GM19463 (cell line): ENCODE results near the gene FAAP20.

ENCODE experiments used
- ATAC-seq: cut with Tn5 transposase; IDR thresholded peaks from one replicate; pipeline ENCODE4 v1.9.1; 2021; ENCODE audit warnings: mild to moderate bottlenecking, moderate library complexity; ENCODE audit not compliant: unreplicated experiment

Gene FAAP20

DNA sequence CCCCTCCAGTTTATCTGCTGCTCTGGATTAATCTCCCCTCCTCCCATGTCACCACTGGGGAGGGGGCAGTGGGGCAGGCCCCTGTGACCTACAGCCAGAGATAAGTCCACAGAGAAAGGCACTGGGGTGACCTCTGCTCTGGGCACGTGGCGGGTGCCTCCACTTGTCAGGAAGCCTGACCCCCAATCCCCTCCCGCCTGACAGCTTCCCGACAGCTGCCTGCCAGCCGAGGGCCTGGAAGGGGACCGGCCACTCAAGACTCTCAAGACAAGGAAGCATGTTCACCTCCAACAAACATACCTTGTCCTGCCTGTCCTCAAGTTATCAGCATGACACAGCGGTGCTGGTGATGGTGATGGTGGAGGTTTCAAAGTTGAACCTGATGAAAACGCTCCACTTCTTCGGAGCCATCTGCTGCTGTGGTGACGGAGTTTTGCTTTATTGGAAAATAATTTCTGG is 3.2 kb upstream of the FAAP20 start:
- ATAC-seq = no peak

DNA sequence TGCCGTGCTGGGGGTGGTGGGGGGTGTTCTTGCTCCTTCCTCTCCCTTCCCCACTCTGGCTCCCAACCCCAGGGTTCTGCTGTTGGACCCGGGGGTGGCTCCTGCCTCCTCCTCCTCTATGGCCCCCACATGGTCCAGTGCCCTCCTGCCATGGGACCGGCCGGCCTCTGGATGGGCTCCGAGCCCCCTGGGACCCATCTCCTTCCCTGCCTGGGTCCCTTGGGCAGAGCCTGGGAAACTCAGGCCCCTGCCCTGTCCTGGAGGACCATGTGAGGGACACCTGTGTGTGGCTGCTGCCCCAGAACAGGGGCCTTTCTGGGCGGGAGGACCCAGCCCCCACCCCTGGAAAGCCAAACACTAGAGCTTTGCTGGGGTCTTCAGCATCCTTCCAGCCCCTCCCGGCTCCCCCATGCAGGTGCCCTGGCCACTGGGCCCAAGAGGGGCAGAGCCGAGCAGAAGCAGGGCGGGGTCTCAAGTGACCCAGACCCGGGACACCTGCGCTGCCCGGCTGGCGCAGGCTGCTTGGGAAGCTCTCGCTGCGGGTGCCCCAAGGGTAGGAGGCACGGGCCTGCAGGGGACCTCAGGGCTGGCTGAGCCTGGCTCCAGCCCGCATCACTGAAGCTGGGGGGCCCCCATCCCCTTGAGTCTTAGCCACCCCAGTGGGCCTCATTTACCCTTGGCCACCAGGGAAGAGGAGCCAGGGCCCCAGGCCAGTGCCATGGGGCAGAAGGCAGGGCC is 2.5 kb upstream of the FAAP20 start:
- no peak for ATAC-seq

DNA sequence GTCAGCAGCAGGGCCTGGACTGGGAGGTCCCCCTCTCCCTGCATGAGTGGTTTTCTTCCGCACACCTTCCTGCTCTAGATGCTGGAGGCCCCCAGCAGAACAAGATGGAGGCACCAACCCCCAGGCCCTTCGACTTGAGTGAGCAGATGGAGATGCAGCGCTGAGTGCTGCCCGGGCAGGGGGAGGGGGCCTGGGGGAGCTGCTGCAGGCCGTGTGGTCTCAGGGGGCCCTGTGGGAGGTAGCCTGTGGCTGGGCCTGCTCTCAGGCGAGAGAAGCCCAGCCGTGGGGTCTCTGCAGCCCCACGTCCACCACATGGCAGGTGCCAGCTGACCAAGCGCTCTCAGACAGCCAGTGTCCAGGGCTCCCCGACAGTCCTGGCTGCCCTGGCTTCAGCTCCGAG is 1.2 kb upstream of the FAAP20 start:
- no peak for ATAC-seq

DNA sequence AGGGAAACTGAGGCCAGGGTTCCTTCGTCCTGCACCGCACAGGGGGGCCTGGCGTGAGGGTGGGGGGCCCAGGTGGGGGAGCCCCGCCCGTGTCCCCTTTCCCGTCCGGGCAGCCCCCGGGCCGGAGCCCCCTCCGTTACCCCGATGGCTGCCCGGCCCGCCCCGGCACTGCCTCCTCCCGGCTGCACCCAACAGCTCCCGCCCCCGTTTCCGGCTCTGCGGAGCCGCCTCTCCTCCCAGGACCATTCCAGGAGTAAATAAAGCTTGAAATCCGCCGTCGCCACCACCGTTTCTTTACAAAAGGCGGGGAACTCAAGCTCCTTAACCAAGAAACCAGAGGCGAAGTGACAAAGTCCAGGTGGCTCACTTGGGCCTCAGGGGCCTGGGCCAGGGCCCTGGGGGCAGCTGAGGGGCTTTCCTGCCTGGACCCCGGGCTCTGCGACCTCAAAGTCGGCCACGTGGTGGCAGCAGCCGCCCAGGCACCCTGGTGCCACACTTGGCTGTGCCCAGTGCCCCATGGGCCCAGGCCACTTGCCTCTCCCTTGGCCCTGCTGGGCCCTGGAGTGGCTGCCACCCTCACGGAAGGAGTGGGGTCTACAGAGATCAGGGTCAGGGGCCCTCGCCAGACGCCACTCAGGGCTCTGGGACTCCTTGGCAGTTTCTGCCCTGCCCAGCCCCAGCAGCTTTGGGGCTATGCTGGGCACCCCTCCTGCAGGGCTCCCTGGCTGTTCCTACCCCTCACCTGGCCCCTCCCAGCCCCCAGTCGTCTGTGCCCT is 514 bp upstream of the FAAP20 start:
- peak; percentile 67 for ATAC-seq

DNA sequence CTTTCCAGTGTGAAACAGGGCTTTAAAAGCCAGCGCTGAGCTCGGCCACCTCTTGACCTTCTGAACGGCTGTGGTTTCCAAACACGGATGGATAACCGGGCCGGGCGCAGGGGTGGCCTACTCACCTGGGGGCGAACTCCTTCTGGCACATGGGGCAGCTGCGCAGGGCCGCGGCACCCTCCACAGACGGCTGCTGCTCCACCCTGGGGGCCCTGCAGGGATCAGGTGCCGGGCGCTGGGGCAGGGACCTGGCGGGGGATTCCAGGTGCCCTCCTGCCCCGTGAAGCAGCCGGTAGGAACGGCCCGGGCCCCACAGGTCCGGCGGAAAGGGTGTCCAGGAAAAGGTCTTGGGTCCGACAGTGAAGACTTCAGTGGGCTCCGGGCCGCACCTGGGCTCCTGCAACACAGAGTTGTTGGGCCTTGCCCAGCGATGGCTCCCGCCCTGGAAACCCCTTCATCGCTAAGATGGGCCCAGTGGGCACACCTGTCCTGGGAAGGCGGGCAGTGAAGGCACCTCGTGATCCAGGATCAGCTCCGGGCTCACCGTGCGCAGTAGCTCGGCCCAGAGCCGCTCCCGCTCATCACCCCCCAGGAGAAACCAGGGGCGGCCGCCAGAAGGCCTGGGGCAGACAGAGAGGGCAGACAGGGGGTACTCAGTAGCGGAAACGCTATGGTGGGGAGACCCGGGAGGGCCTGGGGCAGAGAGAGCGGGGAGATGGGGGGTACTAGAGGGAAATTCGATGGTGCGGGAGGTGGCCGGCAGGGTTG is 874 bp downstream of the FAAP20 start:
- no peak for ATAC-seq

DNA sequence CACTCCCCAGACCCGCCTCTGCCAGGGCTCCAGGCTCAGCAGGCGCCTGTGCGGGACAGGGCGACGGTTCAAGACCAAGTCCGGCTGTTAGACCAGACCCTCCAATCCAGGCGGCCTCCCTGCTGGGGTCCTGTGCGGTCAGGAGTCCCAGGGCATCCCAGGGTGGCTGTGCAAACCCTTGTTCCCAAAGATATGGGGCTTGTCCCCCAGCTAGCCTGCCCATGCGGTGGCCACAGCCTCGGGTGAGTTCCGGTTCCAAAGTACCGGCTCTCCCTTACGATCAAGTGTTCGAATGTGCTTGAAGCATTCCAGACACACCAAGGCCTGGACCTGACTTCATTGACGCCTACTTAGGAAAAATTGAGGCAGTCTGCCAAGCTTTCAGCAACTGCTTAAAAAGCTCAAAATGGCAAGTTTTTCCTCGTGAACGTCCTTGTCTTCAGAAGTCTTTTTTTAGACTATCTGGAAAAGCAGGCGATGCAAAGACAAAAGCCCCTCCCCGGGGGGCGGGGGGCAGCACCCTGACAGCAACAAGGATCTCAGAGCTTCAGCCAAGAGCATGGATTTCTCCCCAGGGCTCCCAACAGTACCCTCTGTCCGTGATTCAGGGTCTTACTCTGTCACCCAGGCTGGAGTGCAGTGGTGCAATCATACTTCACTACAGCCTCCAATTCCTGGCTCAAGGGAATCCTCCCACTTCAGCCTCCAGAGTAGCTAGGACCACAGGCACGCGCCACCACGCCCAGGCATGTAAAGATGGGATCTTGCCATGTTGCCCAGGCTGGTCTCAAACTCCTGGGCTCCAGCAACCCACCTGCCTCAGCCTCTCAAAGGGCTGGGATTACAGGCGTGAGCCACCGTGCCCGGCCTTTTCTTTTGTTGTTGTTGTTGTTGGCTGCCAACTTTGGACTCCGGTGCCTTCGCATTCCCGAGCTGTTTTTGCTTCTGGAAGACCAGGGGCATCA is 2.3 kb downstream of the FAAP20 start:
- no peak for ATAC-seq

DNA sequence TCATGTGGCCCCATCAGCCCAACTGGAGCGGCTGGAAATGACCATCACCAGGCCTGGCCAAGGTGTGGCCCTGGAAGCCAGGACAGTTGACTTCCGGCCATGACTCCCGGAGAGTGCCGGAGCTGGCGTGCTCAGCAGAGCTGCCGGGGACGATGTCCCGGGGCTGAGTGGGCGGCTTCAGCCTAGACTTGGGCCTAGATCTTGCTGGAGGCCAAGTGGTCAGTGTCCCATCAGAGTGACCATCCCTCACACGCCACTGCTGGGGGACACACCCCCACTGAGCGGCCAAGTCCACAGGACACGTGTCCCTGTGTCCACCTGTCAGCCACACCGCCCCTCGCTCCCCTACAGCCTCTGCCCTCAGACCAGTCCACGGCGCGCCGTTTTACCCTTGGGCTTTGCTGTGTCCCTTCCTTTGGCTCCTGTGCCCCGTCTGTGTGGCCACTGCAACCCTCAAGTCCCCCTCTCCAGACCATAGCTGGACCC is 4.0 kb downstream of the FAAP20 start:
- no peak for ATAC-seq

DNA sequence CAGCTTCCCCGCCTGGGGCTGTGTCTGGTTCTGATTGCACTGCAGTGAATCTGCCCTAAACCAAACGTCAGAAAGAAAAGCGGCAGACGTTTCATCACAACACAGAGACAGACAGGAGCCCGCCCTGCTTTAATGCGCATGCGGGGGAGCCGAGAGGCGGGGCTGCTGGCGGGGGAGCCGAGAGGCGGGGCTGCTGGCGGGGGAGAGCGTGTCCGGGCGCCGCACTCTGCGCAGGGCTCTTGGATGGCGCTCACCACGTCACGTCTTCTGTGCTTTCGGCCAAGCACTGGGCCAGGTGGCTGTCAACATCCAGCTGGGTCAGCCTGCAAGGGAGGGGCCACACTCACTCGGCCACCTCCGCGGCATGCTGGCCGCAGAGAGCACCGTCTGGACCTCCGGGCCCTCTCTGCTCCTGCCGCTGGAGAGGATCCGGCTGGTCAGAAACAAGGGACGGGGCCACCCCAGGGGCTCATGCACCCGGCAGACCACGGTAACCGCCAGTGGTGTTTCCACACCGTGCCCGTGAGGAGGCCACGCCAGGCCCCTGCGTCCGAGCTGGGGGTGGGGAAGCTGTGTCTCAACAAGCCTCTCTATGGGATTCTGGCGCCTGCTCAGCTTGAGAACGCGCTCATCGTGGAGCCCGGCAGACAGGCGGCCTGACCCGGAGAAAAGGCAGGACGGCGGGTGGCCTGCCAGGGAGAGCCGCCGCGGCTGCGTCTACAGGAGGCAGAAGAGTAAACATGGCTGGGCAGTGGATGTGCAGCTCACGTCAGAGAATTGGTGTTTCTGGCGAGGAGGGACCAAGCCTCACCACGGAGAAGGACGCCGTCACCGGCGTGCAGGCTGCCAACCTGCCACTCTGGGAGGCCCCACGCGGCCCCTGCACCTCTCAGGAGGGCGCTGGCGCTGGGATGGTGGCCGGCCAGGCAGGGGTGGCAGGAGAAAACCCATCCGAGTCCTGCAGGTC is 4.8 kb downstream of the FAAP20 start:
- peak; percentile 89 for ATAC-seq

DNA sequence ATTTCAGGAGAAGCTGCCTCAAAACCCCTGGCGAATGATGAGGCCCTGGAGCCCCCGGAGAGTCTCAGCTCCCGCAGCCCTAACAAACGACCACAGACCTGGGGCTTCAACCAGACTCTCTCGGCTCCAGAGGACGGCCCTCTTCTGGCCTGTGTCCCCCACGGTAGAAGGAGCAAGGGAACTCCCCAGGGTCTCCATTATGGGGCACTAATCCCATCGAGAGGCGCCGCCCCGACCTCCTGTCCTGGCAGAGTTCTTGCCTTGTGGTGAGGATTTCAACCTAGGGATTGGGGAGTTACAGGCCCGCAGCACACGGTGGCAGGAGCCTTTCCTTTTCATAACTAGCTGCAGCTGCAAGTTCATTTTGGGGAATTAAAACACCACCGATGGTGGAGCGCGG is 6.2 kb downstream of the FAAP20 start:
- ATAC-seq = no peak

DNA sequence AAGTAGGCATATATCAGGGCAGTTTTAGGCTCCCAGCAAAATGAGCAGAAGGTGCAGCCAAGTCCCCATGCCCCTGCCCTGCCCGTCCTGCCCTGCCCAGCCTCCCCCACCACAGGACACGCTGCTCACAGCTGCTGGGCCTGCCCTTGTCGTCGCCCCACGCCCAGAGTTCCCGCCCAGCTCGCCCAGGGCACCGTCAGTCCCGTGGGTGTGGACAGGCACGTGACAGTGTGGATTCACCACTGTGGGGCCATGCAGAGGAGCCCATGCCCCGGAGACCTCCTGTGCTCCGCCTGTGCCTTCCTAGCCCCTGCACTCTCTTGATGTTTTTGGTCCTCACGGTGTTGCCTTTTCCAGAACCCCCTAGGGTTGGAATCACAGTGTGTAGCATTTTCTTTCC is 7.0 kb downstream of the FAAP20 start:
- ATAC-seq = no peak

DNA sequence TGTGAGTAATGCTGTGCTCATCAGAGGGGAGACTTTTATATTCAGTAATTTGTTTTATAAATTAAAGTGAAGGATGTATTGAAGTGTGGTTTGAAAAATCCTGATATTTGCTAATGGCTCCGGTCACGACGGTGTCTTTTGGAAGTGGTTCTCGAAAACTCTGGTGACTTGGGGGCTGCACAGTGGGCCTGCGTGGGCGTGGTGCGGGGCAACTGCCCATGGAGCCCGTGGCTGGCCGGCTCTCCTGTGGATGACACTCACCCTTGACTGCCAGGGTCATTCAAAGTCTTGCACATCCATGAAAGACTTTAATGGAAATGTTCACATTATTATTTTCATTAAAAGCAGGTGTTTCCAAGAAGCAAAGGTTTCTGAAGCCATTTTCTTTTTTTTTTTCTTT is 7.7 kb downstream of the FAAP20 start:
- no peak for ATAC-seq

DNA sequence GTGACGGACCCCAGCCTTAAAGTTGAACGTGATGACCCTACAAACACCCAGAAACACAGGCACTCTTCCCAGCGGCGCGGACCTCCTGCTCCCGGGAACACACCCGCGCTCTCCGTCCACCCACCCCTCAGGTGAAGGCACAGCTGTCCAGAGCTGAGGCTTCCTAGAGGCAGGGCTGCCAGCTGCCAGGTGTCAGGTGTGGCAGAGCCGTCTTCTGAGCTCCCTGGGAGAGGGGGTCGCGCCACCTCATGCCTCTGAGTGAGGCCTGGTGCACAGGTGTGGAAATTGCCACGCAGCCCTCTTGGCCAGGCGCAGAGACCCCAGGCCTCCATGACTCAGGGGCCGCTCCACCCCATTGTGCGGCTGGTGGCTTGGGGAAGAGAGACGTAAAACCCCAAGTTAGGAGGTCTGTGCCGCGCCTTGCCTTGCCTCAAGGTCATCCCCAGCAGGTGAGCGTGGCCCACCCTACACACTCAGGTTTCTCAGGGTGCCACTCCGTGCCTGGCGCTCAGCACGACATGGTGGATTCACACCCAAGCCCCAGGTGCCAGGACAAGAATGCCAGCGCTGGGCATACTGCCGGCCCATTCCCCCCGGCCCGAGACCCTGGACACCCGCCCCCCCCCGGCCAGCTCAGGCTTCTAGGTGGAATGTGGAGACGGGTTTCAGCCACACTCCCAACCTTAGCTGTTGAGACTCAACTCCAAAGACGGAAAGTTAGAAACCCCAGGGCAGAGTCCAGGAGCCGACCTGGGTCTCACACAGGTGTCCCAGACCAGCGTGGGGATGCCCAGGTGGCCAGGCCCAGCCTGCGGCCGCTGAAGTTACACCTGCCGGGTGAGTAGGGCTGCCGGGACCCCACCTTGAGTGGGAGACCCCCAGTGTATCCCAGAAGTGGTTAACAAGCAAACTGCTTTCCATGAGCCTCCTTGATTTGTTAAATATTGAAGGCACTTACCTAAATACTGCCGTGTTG is 8.4 kb downstream of the FAAP20 start:
- no peak for ATAC-seq

DNA sequence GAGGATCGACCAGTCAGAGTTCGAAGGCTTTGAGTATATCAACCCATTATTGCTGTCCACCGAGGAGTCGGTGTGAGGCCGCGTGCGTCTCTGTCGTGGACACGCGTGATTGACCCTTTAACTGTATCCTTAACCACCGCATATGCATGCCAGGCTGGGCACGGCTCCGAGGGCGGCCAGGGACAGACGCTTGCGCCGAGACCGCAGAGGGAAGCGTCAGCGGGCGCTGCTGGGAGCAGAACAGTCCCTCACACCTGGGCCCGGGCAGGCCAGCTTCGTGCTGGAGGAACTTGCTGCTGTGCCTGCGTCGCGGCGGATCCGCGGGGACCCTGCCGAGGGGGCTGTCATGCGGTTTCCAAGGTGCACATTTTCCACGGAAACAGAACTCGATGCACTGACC is 9.6 kb downstream of the FAAP20 start:
- ATAC-seq = no peak

DNA sequence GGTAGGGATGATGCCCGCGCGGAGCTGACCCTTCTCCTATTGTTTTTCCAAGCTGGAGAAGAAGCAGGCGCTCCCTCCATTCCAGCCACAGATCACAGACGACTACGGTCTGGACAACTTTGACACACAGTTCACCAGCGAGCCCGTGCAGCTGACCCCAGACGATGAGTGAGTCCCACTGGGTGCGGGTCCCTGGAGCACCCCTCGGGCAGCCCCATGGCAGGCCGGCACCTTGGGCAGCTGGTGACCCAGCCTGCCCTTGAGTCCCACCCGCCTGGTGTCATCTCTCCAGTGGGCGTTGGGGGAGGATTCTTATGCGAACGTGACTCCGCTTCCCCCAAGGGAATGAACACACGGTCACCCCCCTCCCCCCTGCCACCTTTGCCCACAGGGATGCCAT is 10.0 kb downstream of the FAAP20 start:
- ATAC-seq = no peak

DNA sequence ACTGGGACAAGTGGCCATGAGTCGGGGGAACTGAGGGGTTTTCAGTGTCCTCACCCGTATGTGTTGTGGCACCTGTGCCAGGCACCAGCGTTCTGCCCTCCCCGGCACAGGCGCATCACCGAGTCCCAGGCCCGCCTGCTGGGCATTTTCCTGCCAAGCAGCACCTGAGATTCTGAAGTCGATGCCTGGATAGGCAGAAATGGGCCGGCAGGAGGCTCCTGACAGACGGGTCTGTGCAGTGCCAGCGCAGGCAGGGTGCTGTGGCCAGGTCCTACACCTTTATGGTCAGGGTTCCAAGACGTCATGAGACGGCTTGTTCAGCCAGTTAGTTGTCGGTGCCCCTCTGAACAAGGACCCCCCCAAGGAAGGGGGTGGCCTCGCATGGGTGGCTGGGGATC is 10.6 kb downstream of the FAAP20 start:
- no peak for ATAC-seq

DNA sequence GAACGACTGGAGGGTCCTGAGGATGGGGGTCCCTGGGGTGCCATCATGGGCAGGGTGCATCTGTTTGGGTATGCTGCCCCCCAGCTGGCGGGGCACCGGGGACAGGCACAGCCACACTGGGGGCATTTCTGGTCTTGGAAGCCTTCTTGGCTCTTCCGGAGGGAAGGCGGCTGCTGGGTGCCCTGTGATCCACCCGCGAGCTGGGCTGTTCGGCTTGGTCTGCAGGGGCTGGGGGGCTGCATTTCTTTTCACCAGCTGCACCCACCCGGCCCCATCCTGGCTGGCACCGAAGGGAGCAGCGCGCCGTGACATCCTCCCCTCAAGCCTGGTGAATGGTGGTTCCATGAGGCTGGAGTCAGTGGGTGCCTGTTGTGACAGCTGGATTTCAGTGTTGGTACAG is 12.2 kb downstream of the FAAP20 start:
- no peak for ATAC-seq

DNA sequence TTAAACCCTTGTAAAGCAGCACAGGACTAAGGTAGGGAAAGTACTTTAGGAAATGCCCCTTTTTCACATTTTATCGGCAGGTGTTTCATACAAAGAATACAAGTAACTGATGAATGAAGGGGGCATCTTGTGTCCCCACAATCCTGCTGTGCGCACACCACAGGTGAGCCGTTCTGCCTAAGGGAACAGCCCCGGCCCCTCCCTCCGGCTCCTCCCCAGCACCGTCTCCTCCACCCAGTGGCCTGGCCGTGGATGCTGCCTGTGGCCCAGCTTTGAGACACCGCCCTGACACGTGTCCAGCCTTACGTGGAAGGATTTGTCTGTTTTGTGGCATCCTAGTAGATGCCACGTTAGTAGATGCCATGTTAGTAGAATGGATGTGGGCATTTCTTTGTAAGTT is 12.8 kb downstream of the FAAP20 start:
- ATAC-seq = no peak

DNA sequence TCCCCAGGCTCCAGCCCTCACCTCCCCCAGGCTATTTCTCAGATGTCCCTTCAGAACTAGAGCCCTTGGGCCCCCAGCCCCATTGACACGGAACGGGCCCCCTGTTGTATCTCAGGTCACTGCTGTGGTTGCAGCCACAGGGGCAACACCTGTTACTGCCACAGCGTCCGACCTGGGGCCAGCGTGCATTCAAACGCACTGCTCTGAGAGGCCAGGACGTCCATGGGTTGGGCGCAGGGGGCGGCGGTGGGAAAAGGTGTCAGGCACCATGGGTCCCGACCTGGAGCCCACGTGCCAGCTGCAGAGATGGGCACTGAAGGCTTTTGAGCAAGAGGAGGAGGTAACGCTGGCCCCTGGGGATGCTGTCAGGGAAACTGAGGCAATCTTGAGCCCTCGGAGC is 13.3 kb downstream of the FAAP20 start:
- no peak for ATAC-seq
